ENCODE data around the gene ONECUT1. TPM values are rescaled to one million over a fixed set of nuclear protein-coding genes. Genes with fewer than 3 reads are reported as not detected.

Gene ONECUT1
- total RNA-seq, 1 donor from 2014 or later, result 184 TPM

GRCh38 chr15:52797625-52798501 lies 7.7 kb upstream of the ONECUT1 start:
- no peak for DNase-seq (ENCODE audit: low spot score)

GRCh38 chr15:52796753-52797520 lies 6.8 kb upstream of the ONECUT1 start:
- DNase-seq (ENCODE audit: low spot score), result peak; percentile 68

GRCh38 chr15:52796228-52796521 lies 6.0 kb upstream of the ONECUT1 start:
- no peak for DNase-seq (ENCODE audit: low spot score)

- no peak for DNase-seq (ENCODE audit: low spot score)
Observed at GRCh38 chr15:52795464-52796227, 5.5 kb upstream of the ONECUT1 start.

GRCh38 chr15:52794665-52795463 lies 4.7 kb upstream of the ONECUT1 start:
- DNase-seq (ENCODE audit: low spot score), result no peak

- DNase-seq (ENCODE audit: low spot score), result peak; percentile 59
Observed at GRCh38 chr15:52791776-52792175, 1.6 kb upstream of the ONECUT1 start.

- DNase-seq (ENCODE audit: low spot score), result peak; percentile 65
Observed at GRCh38 chr15:52790941-52791751, 1.0 kb upstream of the ONECUT1 start.

GRCh38 chr15:52789601-52790168 lies 451 bp downstream of the ONECUT1 start:
- DNase-seq (ENCODE audit: low spot score), result no peak

- DNase-seq (ENCODE audit: low spot score), result peak; percentile 10
Observed at GRCh38 chr15:52789008-52789600, 1.0 kb downstream of the ONECUT1 start.

- DNase-seq (ENCODE audit: low spot score), result no peak
Observed at GRCh38 chr15:52788099-52788986, 1.8 kb downstream of the ONECUT1 start.

GRCh38 chr15:52787549-52788098 lies 2.5 kb downstream of the ONECUT1 start:
- DNase-seq (ENCODE audit: low spot score), result peak; percentile 9

GRCh38 chr15:52787123-52787503 lies 3.0 kb downstream of the ONECUT1 start:
- peak; percentile 9 for DNase-seq (ENCODE audit: low spot score)

- DNase-seq (ENCODE audit: low spot score), result peak; percentile 24
Observed at GRCh38 chr15:52786436-52787122, 3.6 kb downstream of the ONECUT1 start.

GRCh38 chr15:52785672-52786406 lies 4.3 kb downstream of the ONECUT1 start:
- DNase-seq (ENCODE audit: low spot score), result peak; percentile 16

GRCh38 chr15:52784799-52785671 lies 5.1 kb downstream of the ONECUT1 start:
- DNase-seq (ENCODE audit: low spot score), result peak; percentile 71
